GM21723 (cell line): ENCODE measurements around the gene NBPF4.
"Not testable (repeated sequence)": the region's sequence is repeated elsewhere in the genome, so short reads cannot be mapped to it uniquely, and the experiment has no call there.

Source experiments
- ATAC-seq: cut with Tn5 transposase; IDR thresholded peaks from one replicate; pipeline ENCODE4 v1.9.1; 2021; ENCODE audit warnings: mild to moderate bottlenecking, moderate library complexity; ENCODE audit not compliant: unreplicated experiment

The NBPF4 gene

GRCh38 chr1:108243976-108244375 lies at the start of gene NBPF4:
Gene NBPF4, minus strand, starts transcription at chr1:108244076. Its CDS starts 315 bp downstream, at chr1:108243761.
- ATAC-seq: not testable (repeated sequence)

- not testable (repeated sequence) for ATAC-seq
These were observed 38.8 kb upstream of the NBPF4 start for GRCh38 chr1:108282528-108283257.

GRCh38 chr1:108272485-108273327 lies 28.8 kb upstream of the NBPF4 start:
- ATAC-seq: not testable (repeated sequence)

- ATAC-seq: not testable (repeated sequence)
These were observed 23.2 kb upstream of the NBPF4 start for GRCh38 chr1:108267097-108267496.

GRCh38 chr1:108261967-108262366 lies 18.1 kb upstream of the NBPF4 start:
- ATAC-seq: not testable (repeated sequence)

- not testable (repeated sequence) for ATAC-seq
These were observed 17.6 kb upstream of the NBPF4 start for GRCh38 chr1:108261519-108261918.

GRCh38 chr1:108260578-108261259 lies 16.8 kb upstream of the NBPF4 start:
- ATAC-seq: not testable (repeated sequence)

- peak; percentile 95 for ATAC-seq
These were observed 11.6 kb upstream of the NBPF4 start for GRCh38 chr1:108255426-108255825.

- not testable (repeated sequence) for ATAC-seq
These were observed 4.5 kb downstream of the NBPF4 start for GRCh38 chr1:108239426-108239825.

GRCh38 chr1:108235308-108235707 lies 8.6 kb downstream of the NBPF4 start:
- ATAC-seq: not testable (repeated sequence)

GRCh38 chr1:108232183-108232582 lies 11.7 kb downstream of the NBPF4 start:
- ATAC-seq: not testable (repeated sequence)

- ATAC-seq: not testable (repeated sequence)
These were observed 13.9 kb downstream of the NBPF4 start for GRCh38 chr1:108229976-108230375.

GRCh38 chr1:108227772-108228171 lies 16.1 kb downstream of the NBPF4 start:
- ATAC-seq: not testable (repeated sequence)

- ATAC-seq: not testable (repeated sequence)
These were observed 17.0 kb downstream of the NBPF4 start for GRCh38 chr1:108226855-108227254.

- ATAC-seq: not testable (repeated sequence)
These were observed 20.6 kb downstream of the NBPF4 start for GRCh38 chr1:108223226-108223625.

GRCh38 chr1:108217515-108218174 lies 26.2 kb downstream of the NBPF4 start:
- not testable (repeated sequence) for ATAC-seq

GRCh38 chr1:108217007-108217406 lies 26.9 kb downstream of the NBPF4 start:
- not testable (repeated sequence) for ATAC-seq

- ATAC-seq: not testable (repeated sequence)
These were observed 27.6 kb downstream of the NBPF4 start for GRCh38 chr1:108216028-108216890.

GRCh38 chr1:108214641-108215465 lies 29.0 kb downstream of the NBPF4 start:
- not testable (repeated sequence) for ATAC-seq
